K562 (cell line): ENCODE measurements around the gene NRTN. TPM values are rescaled to one million over a fixed set of nuclear protein-coding genes. Genes with fewer than 3 reads are reported as not detected.
A peak's percentile ranks its signal among the peaks of the same experiment; 100 is the strongest.

Experiments
- CHD4 ChIP-seq: fragments of 200-600 bp; sonication (generic); IDR thresholded peaks from 3 replicates; pipeline ENCODE4 v1.6.1; 2012; ENCODE audit warnings: low read depth, mild to moderate bottlenecking, mixed read lengths, low read length, inconsistent platforms; ENCODE audit not compliant: insufficient read depth, insufficient replicate concordance, poor library complexity, severe bottlenecking
- DACH1 ChIP-seq: fragments of 450-650 bp; IDR thresholded peaks from 2 replicates; pipeline ENCODE4 v1.6.1; 2018; ENCODE audit not compliant: partially characterized antibody
- ETV5 ChIP-seq: sonication (generic); formaldehyde crosslinking; IDR thresholded peaks from 2 replicates; pipeline ENCODE4 v1.4.0; 2020; ENCODE audit warnings: low read depth, mild to moderate bottlenecking, missing genetic modification reagents
- FOXP1 ChIP-seq: sonication (generic); formaldehyde crosslinking; IDR thresholded peaks from 2 replicates; pipeline ENCODE4 v1.8.0; 2022; ENCODE audit warnings: mild to moderate bottlenecking, missing genetic modification reagents
- GATA2 ChIP-seq: sonication (generic); formaldehyde crosslinking; IDR thresholded peaks from 2 replicates; pipeline ENCODE4 v1.4.0; 2020; ENCODE audit warnings: mild to moderate bottlenecking, missing genetic modification reagents
- GTF3C2 ChIP-seq: IDR thresholded peaks from 3 replicates; pipeline ENCODE4 v1.6.1; 2011; ENCODE audit warnings: borderline replicate concordance, mild to moderate bottlenecking, moderate library complexity; ENCODE audit not compliant: insufficient read length; ENCODE audit errors: extremely low read depth
- HNRNPH1 ChIP-seq: fragments of 200-400 bp; formaldehyde crosslinking; optimal IDR thresholded peaks from 2 replicates; pipeline ENCODE3; 2017; ENCODE audit warnings: low read depth, mild to moderate bottlenecking, low read length, moderate library complexity
- KAT8 ChIP-seq: fragments of 450-650 bp; IDR thresholded peaks from 2 replicates; pipeline ENCODE4 v1.6.1; 2016; ENCODE audit warnings: low read depth, mild to moderate bottlenecking
- KLF16 ChIP-seq: IDR thresholded peaks from 2 replicates; pipeline ENCODE4 v1.6.1; 2016; ENCODE audit warnings: antibody characterized with exemption
- MCM7 ChIP-seq, 2 experiments: fragments of 450-650 bp; IDR thresholded peaks; 2 replicates each; pipeline ENCODE4 v1.6.1; 2016 to 2018
- MEF2A ChIP-seq: IDR thresholded peaks from 2 replicates; pipeline ENCODE4 v1.6.1; 2011; ENCODE audit warnings: low read depth, mild to moderate bottlenecking, low read length, moderate library complexity; ENCODE audit not compliant: control insufficient read depth
- MXD1 ChIP-seq: fragments of 250-450 bp; sonication (Bioruptor Pico); IDR thresholded peaks from 2 replicates; pipeline ENCODE4 v1.8.0; 2021; ENCODE audit warnings: borderline replicate concordance, mild to moderate bottlenecking, moderate library complexity; ENCODE audit not compliant: poor library complexity, severe bottlenecking
- PREB ChIP-seq: sonication (generic); formaldehyde crosslinking; IDR thresholded peaks from 2 replicates; pipeline ENCODE4 v1.8.1; 2023; ENCODE audit warnings: mild to moderate bottlenecking, missing genetic modification reagents
- RBBP5 ChIP-seq: fragments of 200-600 bp; sonication (generic); IDR thresholded peaks from 2 replicates; pipeline ENCODE4 v1.6.1; 2012; ENCODE audit warnings: borderline replicate concordance, mild to moderate bottlenecking, low read length, control low read depth, inconsistent platforms; ENCODE audit not compliant: insufficient read depth, poor library complexity, severe bottlenecking
- STAG1 ChIP-seq: sonication (generic); formaldehyde crosslinking; IDR thresholded peaks from 2 replicates; pipeline ENCODE4 v1.5.0; 2020; ENCODE audit warnings: missing genetic modification reagents, borderline replicate concordance
- ZNF165 ChIP-seq: fragments of 250-450 bp; sonication (Bioruptor Pico); IDR thresholded peaks from 2 replicates; pipeline ENCODE4 v1.4.0; 2020; ENCODE audit warnings: borderline replicate concordance
- ZNF584 ChIP-seq: fragments of 200-800 bp; sonication (Bioruptor generic); IDR thresholded peaks from 2 replicates; pipeline ENCODE4 v1.6.1; 2016; ENCODE audit warnings: low read depth, mild to moderate bottlenecking, missing genetic modification characterization, missing compliant biosample characterization
- ZNF695 ChIP-seq: fragments of 450-650 bp; formaldehyde crosslinking; IDR thresholded peaks from 2 replicates; pipeline ENCODE4 v1.4.0; 2020; ENCODE audit warnings: mild to moderate bottlenecking, moderate library complexity
- ZNF707 ChIP-seq: fragments of 250-450 bp; sonication (Bioruptor Pico); conservative IDR thresholded peaks from 2 replicates; pipeline ENCODE4 v1.8.0; 2022; ENCODE audit warnings: inconsistent platforms, mild to moderate bottlenecking, moderate library complexity
- polyA plus RNA-seq, 8 experiments: library from polyadenylated mRNA; depleted of rRNA in 4 of 8; stranded (reverse) in 5 of 8; unstranded in 3 of 8; fragments of >200 nt; fragmentation: Nextera tagmentation in 2 of 8; fragmentation: Illumina TruSeq in 1 of 8; extraction: Ambion mirVana in 2 of 8; extraction: Trizol in 1 of 8; gene quantifications; 2 replicates each; pipeline versions ENCODE4 v1.2.1 to v1.2.3, GENCODE V29; 2011 to 2014; ENCODE audit warnings: inconsistent platforms in 1 of 8, missing spikeins in 1 of 8
- total RNA-seq, 7 experiments: library from RNA; depleted of rRNA in 6 of 7; stranded (reverse); fragments of >200 nt in 6 of 7; fragmentation: Illumina TruSeq in 2 of 7; extraction: Trizol in 2 of 7; gene quantifications; 2 replicates each; pipeline versions ENCODE4 v1.2.1 to v1.2.3, GENCODE V29; 2011 to 2021; ENCODE audit warnings: low replicate concordance in 1 of 7
- TF ChIP-seq, protein P1 (sequence below): sonication (generic); formaldehyde crosslinking; IDR thresholded peaks from 2 replicates; pipeline ENCODE4 v1.8.0; 2023; ENCODE audit warnings: mild to moderate bottlenecking, missing genetic modification reagents

The NRTN gene
- total and polyA plus RNA-seq, 9 of the 15 experiments (the other 6 are each of a cell fraction or from before 2014, with no cell fraction given): 0.62 to 8.1 (median 1.6) TPM; not detected in 2

DNA sequence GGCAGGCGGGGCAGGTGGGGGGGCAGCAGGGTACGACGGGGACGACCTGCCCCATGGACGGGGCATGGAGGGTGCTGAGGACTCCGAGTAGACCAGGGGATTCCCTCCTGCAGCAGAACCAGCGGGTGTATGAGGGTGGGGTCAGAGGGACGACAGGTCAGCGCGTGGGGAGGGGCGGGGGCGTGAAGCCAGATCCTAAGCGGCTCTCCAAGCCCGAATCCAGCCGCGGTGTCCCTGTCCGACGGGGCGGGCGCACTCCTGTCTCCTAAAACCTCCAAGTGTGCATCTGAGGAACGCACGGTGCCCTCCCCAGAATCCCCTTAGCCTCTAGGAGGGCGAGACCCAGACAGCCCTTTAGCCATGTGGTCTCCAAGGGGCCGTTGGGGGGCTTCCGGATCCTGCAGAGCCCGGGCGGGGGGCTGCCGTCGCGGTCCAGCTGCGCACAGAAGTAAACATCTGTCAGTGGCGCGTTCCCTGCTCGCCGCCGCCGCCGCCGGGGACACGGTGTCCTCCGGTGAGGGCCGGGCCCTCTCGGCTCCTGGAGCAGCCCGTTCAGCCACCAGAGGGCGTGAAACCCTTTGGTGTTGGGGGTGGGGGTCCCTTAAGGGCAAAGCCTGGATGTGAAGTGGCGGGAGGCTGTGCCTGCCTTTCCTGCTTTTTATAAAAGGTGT, 730 bp downstream of the NRTN start (continued):
- peak; percentile 35; the same call in 1 of the 2 replicates for TF ChIP-seq KLF16
- no peak for TF ChIP-seq MEF2A
- no peak for TF ChIP-seq PREB (CRISPR knock-in tag)
- no peak for TF ChIP-seq GTF3C2
- TF ChIP-seq, protein P1, sequence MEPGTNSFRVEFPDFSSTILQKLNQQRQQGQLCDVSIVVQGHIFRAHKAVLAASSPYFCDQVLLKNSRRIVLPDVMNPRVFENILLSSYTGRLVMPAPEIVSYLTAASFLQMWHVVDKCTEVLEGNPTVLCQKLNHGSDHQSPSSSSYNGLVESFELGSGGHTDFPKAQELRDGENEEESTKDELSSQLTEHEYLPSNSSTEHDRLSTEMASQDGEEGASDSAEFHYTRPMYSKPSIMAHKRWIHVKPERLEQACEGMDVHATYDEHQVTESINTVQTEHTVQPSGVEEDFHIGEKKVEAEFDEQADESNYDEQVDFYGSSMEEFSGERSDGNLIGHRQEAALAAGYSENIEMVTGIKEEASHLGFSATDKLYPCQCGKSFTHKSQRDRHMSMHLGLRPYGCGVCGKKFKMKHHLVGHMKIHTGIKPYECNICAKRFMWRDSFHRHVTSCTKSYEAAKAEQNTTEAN (CRISPR knock-in tag): no peak
- TF ChIP-seq ZNF707 (CRISPR knock-in tag): no peak
- TF ChIP-seq CHD4: no peak
- TF ChIP-seq ZNF584 (CRISPR knock-in tag): no peak
- no peak for TF ChIP-seq KAT8
- TF ChIP-seq GATA2: no peak
- no peak for TF ChIP-seq HNRNPH1
- TF ChIP-seq MXD1 (CRISPR knock-in tag): no peak
- TF ChIP-seq DACH1: no peak
- TF ChIP-seq MCM7 (IDR thresholded peaks at IDR 0.05): no peak
- TF ChIP-seq ZNF165 (CRISPR knock-in tag): no peak
- no peak for TF ChIP-seq RBBP5
- TF ChIP-seq ETV5: no peak
- no peak for TF ChIP-seq ZNF695 (CRISPR knock-in tag)
- TF ChIP-seq FOXP1 (CRISPR knock-in tag): no peak
- no peak for TF ChIP-seq STAG1 (CRISPR knock-in tag)
